Effector memory CD4-positive, alpha-beta T cell (primary cell): ENCODE results near the gene PCBP4.

Source experiments
- DNase-seq, 3 donors: peaks; one replicate each; pipeline ENCODE4 v3.0.0-alpha.2; 2020
- H3K27ac ChIP-seq: 2 replicates; pipeline ENCODE4 v1.7.0; 2013; ENCODE audit warnings: mild to moderate bottlenecking, low read length, moderate library complexity; ENCODE audit not compliant: insufficient read depth, poor library complexity, severe bottlenecking
- H3K27me3 ChIP-seq: replicated peaks from 2 replicates; pipeline ENCODE4 v1.7.0; 2013; ENCODE audit warnings: mild to moderate bottlenecking, low read length; ENCODE audit not compliant: insufficient read depth, control insufficient read depth, poor library complexity, severe bottlenecking
- H3K36me3 ChIP-seq: 2 replicates; pipeline ENCODE4 v1.7.0; 2013; ENCODE audit warnings: mild to moderate bottlenecking, low read length, moderate library complexity; ENCODE audit not compliant: control insufficient read depth, insufficient read depth
- H3K4me1 ChIP-seq: 2 replicates; pipeline ENCODE4 v1.7.0; 2013; ENCODE audit warnings: low read length, mild to moderate bottlenecking; ENCODE audit not compliant: control insufficient read depth, insufficient read depth, poor library complexity, severe bottlenecking
- H3K4me3 ChIP-seq: 2 replicates; pipeline ENCODE4 v1.7.0; 2013; ENCODE audit warnings: low read length, low read depth, mild to moderate bottlenecking; ENCODE audit not compliant: insufficient read depth, poor library complexity, severe bottlenecking
- H3K9me3 ChIP-seq: 2 replicates; pipeline ENCODE4 v1.7.0; 2013; ENCODE audit warnings: mild to moderate bottlenecking, low read length, moderate library complexity; ENCODE audit not compliant: control insufficient read depth

The PCBP4 gene

DNA sequence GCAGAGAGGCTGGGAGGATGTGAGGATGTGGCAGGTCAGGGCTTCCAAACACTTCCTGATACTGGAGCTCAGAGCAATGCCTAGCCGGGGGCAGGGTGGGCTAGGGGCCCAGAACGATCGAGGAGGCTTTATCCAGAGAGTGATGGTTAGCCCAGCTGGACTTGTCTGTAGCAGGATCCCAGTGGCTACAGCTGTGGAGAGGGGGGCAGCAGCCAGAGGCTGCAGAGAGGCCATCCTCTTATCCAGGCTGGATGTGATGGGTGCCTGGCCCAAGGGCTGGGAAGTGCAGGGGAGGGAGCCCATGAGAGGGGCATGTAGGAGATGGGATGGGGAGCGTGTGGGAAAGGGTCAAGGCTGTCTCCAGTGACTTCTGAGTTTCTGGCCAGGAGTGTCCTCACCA lies 20.5 kb downstream of the PCBP4 start:
- Histone ChIP-seq H3K4me1 (peaks cover 12% of the 10 kb centered on the region), H3K27me3 (no peaks in the 10 kb centered on the region), H3K9me3 (no peaks in the 10 kb centered on the region), H3K36me3 (no peaks in the 10 kb centered on the region), H3K27ac (no peak overlapping the region), H3K4me3 (no peak overlapping the region)
- no peak for DNase-seq

DNA sequence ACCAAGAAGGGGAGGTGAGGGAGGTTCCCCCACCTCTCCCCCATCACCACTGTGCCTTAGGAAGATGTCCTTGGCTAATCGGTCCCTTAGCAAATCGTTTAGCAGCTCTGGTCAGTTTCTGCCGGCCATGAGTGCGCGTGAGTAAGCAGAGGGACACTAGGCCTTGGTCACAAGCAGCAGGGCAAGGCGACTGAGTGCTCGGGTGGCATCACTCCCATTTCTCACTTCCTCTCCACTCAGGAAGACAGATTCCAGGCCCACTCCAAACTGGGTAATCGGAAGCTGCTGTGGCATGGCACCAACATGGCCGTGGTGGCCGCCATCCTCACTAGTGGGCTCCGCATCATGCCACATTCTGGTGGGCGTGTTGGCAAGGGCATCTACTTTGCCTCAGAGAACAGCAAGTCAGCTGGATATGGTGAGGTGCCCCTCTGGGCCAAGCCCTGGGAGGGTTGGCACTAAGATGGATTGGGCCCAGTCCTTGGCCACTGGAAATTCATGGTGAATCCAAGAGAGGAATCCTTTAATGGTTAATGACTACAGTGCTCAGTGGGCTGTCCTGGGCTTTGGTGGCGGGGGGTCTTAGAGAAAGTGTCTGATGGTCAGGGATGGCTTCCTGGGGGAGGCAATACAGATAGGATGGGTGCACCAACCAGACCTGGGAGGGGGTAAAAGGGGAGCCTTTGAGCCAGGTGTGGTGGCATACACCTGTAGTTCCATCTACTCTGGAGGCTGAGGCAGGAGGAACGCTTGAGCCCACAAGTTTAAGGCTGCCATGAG lies 21.1 kb downstream of the PCBP4 start:
- no peak overlapping the region for H3K27ac ChIP-seq
- DNase-seq, result no peak
- no peak overlapping the region for H3K4me3 ChIP-seq
- no peaks in the 10 kb centered on the region for H3K27me3 ChIP-seq
- no peaks in the 10 kb centered on the region for H3K36me3 ChIP-seq
- H3K9me3 ChIP-seq, result no peaks in the 10 kb centered on the region
- peaks cover 17% of the 10 kb centered on the region for H3K4me1 ChIP-seq

DNA sequence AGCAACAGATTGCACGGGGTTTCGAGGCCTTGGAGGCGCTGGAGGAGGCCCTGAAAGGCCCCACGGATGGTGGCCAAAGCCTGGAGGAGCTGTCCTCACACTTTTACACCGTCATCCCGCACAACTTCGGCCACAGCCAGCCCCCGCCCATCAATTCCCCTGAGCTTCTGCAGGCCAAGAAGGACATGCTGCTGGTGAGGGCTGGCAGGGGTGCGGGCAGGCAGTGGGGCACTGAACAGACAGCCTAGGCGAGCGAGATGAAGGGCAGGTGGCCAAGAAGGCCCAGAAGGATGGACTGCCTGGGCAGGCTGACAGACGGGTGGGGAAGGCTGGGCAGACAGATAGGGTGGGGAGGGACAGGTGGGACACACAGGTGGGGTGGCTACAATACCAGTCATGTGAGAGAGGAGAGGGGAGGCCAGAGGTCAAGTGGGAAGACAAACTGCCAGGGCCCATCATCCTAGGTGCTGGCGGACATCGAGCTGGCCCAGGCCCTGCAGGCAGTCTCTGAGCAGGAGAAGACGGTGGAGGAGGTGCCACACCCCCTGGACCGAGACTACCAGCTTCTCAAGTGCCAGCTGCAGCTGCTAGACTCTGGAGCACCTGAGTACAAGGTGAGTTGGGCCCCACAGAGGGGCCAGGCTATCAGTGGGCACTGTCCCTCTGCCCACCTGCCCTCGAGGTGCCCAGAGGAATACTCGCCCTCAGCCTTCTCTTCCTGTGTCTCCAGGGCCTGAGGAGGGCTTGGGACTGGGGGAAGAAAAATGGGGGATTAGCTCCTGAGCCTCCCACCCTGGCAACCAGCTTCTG lies 22.0 kb downstream of the PCBP4 start:
- H3K4me3 ChIP-seq, result no peak overlapping the region
- no peaks in the 10 kb centered on the region for H3K27me3 ChIP-seq
- DNase-seq, result no peak
- peaks cover 21% of the 10 kb centered on the region for H3K4me1 ChIP-seq
- H3K9me3 ChIP-seq, result no peaks in the 10 kb centered on the region
- H3K27ac ChIP-seq, result no peak overlapping the region
- no peaks in the 10 kb centered on the region for H3K36me3 ChIP-seq

DNA sequence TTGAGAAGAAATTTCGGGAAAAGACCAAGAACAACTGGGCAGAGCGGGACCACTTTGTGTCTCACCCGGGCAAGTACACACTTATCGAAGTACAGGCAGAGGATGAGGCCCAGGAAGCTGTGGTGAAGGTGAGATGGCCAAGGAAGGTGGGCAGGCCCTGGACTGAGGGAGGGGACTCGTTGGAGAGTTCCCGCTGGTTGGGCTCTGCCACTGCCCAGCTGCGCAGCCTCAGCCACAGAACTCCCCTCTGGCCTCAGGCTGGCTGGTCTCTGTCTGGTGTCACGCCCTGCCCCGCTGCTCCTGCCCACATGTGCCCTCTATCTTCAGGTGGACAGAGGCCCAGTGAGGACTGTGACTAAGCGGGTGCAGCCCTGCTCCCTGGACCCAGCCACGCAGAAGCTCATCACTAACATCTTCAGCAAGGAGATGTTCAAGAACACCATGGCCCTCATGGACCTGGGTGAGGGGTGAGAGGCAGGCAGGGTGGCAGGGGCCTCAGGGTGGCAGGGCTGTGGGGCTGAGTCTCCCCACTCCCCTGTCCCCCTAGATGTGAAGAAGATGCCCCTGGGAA lies 22.7 kb downstream of the PCBP4 start:
- no peaks in the 10 kb centered on the region for H3K9me3 ChIP-seq

DNA sequence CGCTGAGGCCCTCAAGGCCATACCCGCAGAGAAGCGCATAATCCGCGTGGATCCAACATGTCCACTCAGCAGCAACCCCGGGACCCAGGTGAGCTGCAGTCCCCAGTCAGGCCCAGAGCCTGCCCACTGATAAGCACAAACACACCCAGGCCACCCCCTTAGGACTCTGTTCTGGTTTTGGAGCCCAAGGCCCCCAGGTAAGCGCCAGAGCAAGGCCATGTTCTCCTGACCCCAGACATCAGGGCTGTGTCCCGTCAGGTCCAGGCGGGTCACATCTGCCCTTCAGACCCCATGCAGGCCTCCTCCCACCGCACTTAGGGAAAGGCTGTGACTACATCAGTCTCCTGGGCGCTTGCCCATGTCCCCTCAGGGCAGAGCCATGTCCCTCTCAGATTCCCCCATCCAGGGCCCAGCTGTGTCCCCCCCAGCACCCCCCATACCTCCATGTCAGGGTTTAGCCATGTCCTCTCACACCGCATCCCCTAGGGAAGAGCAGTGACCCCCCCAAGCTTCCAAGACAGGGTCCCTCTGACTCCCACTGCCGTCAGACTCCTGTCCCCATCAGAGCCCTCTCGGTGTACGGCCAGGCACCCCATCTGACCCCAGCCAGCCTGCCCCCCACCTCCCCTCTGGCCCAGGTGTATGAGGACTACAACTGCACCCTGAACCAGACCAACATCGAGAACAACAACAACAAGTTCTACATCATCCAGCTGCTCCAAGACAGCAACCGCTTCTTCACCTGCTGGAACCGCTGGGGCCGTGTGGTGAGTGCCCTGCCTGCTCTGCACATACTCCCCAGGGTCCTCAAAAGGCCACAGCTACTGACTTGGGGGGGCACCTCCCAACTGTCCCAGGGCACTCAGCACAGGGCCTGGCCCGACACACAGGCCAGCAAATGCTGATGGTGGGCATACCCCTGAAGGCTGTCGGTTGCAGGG lies 23.5 kb downstream of the PCBP4 start:
- DNase-seq, result no peak
- Histone ChIP-seq H3K27ac (no peak overlapping the region), H3K4me3 (no peak overlapping the region), H3K4me1 (peaks cover 21% of the 10 kb centered on the region), H3K9me3 (no peaks in the 10 kb centered on the region), H3K36me3 (peaks cover under 1% of the 10 kb centered on the region), H3K27me3 (no peaks in the 10 kb centered on the region)

More for the DNA sequence above, 22.7 kb downstream of the PCBP4 start:
- H3K27ac ChIP-seq, result no peak overlapping the region
- H3K27me3 ChIP-seq, result no peaks in the 10 kb centered on the region
- DNase-seq, result no peak
- H3K4me1 ChIP-seq, result peaks cover 21% of the 10 kb centered on the region
- H3K36me3 ChIP-seq, result no peaks in the 10 kb centered on the region
- no peak overlapping the region for H3K4me3 ChIP-seq

DNA sequence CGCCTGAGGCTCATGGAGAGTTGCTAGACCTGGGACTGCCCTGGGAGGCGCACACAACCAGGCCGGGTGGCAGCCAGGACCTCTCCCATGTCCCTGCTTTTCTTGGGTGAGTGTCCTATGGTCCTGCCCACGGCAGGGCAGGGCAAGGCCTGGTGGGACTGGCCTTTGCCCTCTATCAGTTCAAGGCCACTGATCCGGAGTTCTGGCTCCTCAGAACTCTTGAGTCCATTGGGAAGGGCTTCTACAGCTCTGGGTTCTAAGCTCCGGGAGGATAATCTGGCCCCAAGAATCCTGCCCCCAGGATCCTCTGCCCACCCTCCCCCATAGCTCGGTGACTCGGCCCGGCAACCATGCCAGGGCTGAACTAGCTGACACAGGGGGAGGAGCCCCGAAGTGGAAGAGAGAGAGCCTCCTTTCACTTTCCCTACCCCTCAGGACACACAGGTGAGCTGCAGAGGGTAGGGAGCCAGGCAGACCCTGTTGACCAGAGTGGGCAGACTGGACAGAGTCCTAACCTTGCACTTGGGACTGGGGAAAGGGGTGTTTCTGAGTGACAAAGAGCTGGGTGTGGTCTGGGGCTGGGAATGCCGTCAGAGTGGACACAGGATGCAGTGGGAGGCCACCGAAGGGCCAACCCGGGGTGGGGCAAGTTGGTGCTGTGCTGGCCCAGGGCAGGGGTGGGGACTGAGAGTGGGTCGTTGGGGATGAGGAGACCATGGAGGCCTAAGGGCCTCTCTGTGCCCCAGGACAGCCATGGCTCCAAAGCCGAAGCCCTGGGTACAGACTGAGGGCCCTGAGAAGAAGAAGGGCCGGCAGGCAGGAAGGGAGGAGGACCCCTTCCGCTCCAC lies 24.4 kb downstream of the PCBP4 start:
- DNase-seq, result peak; percentile 19 to 33 (median 21)
- Histone ChIP-seq H3K36me3 (peaks cover 9% of the 10 kb centered on the region), H3K9me3 (no peaks in the 10 kb centered on the region), H3K4me1 (peaks cover 21% of the 10 kb centered on the region), H3K4me3 (peak overlapping the region; percentile 56), H3K27me3 (no peaks in the 10 kb centered on the region), H3K27ac (peak overlapping the region; percentile 68)

DNA sequence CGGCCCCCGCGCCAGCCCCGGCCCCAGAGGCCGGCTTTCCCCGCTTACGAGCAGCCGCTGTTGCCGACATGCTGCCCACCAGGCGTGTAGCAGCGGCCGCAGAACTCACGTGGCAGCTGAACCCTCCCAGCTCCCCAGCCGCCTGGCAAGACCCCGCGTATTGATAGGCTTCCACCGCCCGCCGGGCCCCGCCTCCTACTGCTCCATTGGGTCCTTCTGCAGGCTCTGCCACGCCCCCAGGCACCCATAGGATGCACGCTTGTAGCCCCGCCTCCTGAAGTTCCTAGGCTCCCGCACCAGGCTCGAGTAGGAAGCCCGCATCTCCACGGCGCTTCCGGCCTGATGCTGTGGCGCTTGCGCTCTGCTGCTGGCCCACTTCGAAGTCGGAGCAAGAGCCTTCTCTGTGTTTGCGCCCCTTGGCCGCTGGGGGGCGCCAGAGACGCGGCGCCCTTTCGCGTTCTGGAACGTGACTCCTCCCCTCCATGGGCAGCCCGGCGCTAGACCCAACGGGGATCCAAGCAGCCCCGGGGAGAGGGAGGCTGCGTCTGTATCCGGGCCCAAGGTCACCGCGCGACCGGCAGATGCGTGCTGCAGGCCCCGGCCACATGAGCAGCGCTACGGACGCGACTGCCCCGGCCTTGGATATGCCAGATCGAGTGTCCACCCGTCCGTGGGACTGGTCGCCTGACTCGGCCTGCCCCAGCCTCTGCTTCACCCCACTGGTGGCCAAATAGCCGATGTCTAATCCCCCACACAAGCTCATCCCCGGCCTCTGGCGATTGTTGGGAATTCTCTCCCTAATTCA lies 25.3 kb downstream of the PCBP4 start, which contains the start of the genes PARP3 and RRP9:
Gene PARP3, plus strand, starts transcription at position 566 of the 805 bp plus-strand sequence. CDS start 993 bp downstream, outside the sequence.
Gene RRP9, minus strand, starts transcription at position 107 of the 805 bp plus-strand sequence. Its CDS starts 37 bp downstream, at position 70.
- no peaks in the 10 kb centered on the region for H3K9me3 ChIP-seq
- H3K36me3 ChIP-seq, result peaks cover 17% of the 10 kb centered on the region
- H3K4me1 ChIP-seq, result peaks cover 21% of the 10 kb centered on the region
- H3K4me3 ChIP-seq, result peak within 1 kb of the TSS; percentile 69
- peak within 1 kb of the TSS; percentile 68 for H3K27ac ChIP-seq
- peak; percentile 99 for DNase-seq
- H3K27me3 ChIP-seq, result no peaks in the 10 kb centered on the region

DNA sequence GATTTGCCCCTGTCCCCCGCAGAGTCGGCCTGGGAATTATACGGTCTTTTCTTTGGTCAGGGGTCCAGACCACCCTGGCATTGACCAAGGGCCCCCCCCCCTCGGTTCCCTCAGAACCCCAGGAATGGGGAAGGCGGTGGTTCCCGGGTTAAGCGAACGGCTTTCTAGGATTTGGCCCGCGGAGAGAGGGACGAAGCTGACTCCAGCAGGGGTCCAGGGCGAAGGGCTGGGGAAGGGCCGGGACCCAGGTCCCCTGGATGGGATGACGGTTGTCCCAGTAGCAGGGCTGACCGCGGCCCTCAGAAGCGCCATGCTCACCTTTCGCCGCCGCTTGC lies 25.8 kb downstream of the PCBP4 start:
- DNase-seq, result no peak
- Histone ChIP-seq H3K4me1 (peaks cover 21% of the 10 kb centered on the region), H3K9me3 (no peaks in the 10 kb centered on the region), H3K27me3 (no peaks in the 10 kb centered on the region), H3K36me3 (peaks cover 23% of the 10 kb centered on the region), H3K27ac (peak overlapping the region; percentile 49), H3K4me3 (peak overlapping the region; percentile 69)
